Natural killer cell (primary cell): ENCODE data around the gene BSG. TPM values are rescaled to one million over a fixed set of nuclear protein-coding genes. Genes with fewer than 3 reads are reported as not detected.

Source experiments
- ATAC-seq, 3 donors: fragments of 150-1000 bp in 2 of 3; fragments of 200-7000 bp in 1 of 3; cut with Tn5 transposase; 1 replicate in 1 of 3; 2 replicates in 2 of 3; pipeline ENCODE4 v1.10.0; 2021; ENCODE audit warnings: mild to moderate bottlenecking in 2 of 3, moderate library complexity in 2 of 3
- DNase-seq, 2 donors: peaks; one replicate each; pipeline versions ENCODE4 v3.0.0 to v3.0.0-alpha.2; 2013 to 2021; ENCODE audit warnings: mixed read lengths in 1 of 2
- H3K27ac ChIP-seq: one replicate; pipeline ENCODE4 v1.5.1; 2013; ENCODE audit warnings: mild to moderate bottlenecking, low read length
- H3K27me3 ChIP-seq: one replicate; pipeline ENCODE4 v1.6.1; 2013; ENCODE audit warnings: low read length; ENCODE audit not compliant: control insufficient read depth, insufficient read depth
- H3K36me3 ChIP-seq: one replicate; pipeline ENCODE4 v1.6.1; 2013; ENCODE audit warnings: low read length; ENCODE audit not compliant: control insufficient read depth, insufficient read depth
- H3K4me1 ChIP-seq: one replicate; pipeline ENCODE4 v1.6.1; 2013; ENCODE audit warnings: low read length; ENCODE audit not compliant: control insufficient read depth, insufficient read depth
- H3K4me3 ChIP-seq: one replicate; pipeline ENCODE4 v1.5.1; 2013; ENCODE audit warnings: low read length
- H3K9me3 ChIP-seq: one replicate; pipeline ENCODE4 v1.6.1; 2013; ENCODE audit warnings: low read length; ENCODE audit not compliant: control insufficient read depth, insufficient read depth
- H3K27ac Mint-ChIP-seq, 2 donors: one replicate each; pipeline ENCODE4 v1.8.0; 2022; ENCODE audit warnings: mild to moderate bottlenecking in 2 of 2, mixed read lengths in 2 of 2, moderate library complexity in 1 of 2
- H3K27me3 Mint-ChIP-seq, 2 donors: one replicate each; pipeline ENCODE4 v1.8.0; 2022; ENCODE audit warnings: low read depth in 2 of 2, mixed read lengths in 2 of 2
- H3K36me3 Mint-ChIP-seq: one replicate; pipeline ENCODE4 v1.8.0; 2022; ENCODE audit warnings: mixed read lengths
- H3K4me1 Mint-ChIP-seq, 2 donors: one replicate each; pipeline ENCODE4 v1.8.0; 2022; ENCODE audit warnings: mixed read lengths in 2 of 2
- H3K4me3 Mint-ChIP-seq: one replicate; pipeline ENCODE4 v1.8.0; 2022; ENCODE audit warnings: mild to moderate bottlenecking, moderate library complexity, mixed read lengths
- H3K9me3 Mint-ChIP-seq, 2 donors: one replicate each; pipeline ENCODE4 v1.8.0; 2022; ENCODE audit warnings: mixed read lengths in 2 of 2
- WGBS: methylation state at CpG from one replicate; pipeline ENCODE4 v1.1.7; 2013; ENCODE audit warnings: missing lambda C conversion rate; ENCODE audit not compliant: insufficient coverage; 5-methylcytosine and 5-hydroxymethylcytosine counted together
- intact Hi-C: fragments of 100-400 bp; cut with micrococcal nuclease; formaldehyde crosslinking; loops from one replicate; pipeline ENCODE4 v1.14.2; 2022
- total RNA-seq, 4 donors: library from RNA; stranded (reverse); fragments of 120-200 nt in 1 of 4; gene quantifications; one replicate each; pipeline versions ENCODE4 v1.2.3 to v1.2.4, GENCODE V29; 2013 to 2022
- TF ChIP-seq, protein P1 (sequence below): fragments of 200-600 bp; IDR thresholded peaks from one replicate; pipeline ENCODE4 v1.8.0; 2022; ENCODE audit warnings: antibody characterized with exemption

Gene BSG
- total RNA-seq, 3 donors from 2014 or later (not counting 1 experiment from before 2014, with no cell fraction given): 229 to 248 (median 236) TPM

DNA sequence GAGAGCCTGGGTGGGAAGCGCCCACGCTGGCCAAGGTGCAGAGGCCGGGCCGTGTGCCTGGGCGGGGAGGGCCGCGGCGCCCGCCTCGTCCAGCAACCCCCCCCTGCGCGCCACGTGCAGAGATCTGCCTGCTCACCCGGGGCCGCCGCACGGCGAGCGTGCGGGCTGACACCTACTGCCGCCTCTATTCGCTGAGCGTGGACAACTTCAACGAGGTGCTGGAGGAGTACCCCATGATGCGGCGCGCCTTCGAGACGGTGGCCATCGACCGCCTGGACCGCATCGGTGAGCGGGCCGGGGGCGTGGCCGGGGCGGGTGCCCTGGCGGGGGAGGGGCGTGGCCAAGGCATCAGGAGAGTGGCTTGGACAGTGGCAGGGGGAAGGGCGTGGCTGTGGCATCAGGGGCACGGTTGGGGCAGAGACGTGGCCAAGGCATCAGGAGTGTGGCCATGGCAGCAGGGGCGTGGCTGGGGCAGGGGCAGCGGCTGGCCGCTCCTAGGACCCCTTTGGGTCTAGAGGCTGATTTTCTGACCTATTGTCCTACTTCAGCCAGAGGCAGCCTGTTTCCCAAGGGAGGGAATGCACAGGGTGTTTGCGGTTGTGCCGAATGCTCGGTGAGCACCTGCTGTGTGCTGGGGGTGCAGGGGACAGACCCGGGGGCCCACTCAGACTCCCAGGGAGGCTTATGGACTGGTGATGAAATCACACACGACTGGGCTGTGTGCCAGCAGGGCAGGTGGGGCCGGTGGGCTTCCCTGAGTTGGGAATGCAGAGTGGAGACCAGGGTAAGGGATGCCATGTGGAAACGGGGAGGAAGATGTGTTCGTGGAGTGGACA lies 41.6 kb downstream of the BSG start:
- no peak overlapping the region for H3K4me3 Mint-ChIP-seq
- no peaks in the 10 kb centered on the region for H3K9me3 Mint-ChIP-seq
- peaks cover 4% of the 10 kb centered on the region for H3K27me3 ChIP-seq
- DNase-seq (no peak), ATAC-seq (no peak)
- H3K27me3 Mint-ChIP-seq: peaks cover 3 to 7% of the 10 kb centered on the region in 2 donors
- peaks cover 8% of the 10 kb centered on the region for H3K36me3 ChIP-seq
- no peaks in the 10 kb centered on the region for H3K9me3 ChIP-seq
- H3K27ac ChIP-seq: no peak overlapping the region
- H3K4me3 ChIP-seq: no peak overlapping the region
- TF ChIP-seq, protein P1, sequence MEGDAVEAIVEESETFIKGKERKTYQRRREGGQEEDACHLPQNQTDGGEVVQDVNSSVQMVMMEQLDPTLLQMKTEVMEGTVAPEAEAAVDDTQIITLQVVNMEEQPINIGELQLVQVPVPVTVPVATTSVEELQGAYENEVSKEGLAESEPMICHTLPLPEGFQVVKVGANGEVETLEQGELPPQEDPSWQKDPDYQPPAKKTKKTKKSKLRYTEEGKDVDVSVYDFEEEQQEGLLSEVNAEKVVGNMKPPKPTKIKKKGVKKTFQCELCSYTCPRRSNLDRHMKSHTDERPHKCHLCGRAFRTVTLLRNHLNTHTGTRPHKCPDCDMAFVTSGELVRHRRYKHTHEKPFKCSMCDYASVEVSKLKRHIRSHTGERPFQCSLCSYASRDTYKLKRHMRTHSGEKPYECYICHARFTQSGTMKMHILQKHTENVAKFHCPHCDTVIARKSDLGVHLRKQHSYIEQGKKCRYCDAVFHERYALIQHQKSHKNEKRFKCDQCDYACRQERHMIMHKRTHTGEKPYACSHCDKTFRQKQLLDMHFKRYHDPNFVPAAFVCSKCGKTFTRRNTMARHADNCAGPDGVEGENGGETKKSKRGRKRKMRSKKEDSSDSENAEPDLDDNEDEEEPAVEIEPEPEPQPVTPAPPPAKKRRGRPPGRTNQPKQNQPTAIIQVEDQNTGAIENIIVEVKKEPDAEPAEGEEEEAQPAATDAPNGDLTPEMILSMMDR: no peak
- H3K4me1 ChIP-seq: peaks cover 43% of the 10 kb centered on the region
- WGBS: 84% methylated on average over 54 of the region's 54 CpGs
- H3K36me3 Mint-ChIP-seq: no peaks in the 10 kb centered on the region
- no peak overlapping the region for H3K27ac Mint-ChIP-seq
- H3K4me1 Mint-ChIP-seq: peaks cover 12 to 21% of the 10 kb centered on the region in 2 donors
- intact Hi-C loops: no loop called here

DNA sequence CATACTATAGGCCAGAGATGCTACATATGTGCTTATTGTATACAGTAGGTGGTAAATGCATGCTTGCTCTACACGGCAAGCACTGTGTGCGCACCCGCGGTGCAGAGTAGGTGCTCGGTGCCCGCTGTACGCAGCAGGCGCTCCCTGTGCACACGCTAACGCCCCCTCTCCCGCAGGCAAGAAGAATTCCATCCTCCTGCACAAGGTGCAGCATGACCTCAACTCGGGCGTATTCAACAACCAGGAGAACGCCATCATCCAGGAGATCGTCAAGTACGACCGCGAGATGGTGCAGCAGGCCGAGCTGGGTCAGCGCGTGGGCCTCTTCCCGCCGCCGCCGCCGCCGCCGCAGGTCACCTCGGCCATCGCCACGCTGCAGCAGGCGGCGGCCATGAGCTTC lies 43.2 kb downstream of the BSG start:
- peak in 1 of 2 donors; percentile 29 for DNase-seq
- H3K27me3 Mint-ChIP-seq: peaks cover 3 to 7% of the 10 kb centered on the region in 2 donors
- TF ChIP-seq, protein P1: no peak
- H3K4me3 Mint-ChIP-seq: peak overlapping the region; percentile 61
- H3K9me3 ChIP-seq: no peaks in the 10 kb centered on the region
- peaks cover 26% of the 10 kb centered on the region for H3K4me1 ChIP-seq
- no peaks in the 10 kb centered on the region for H3K9me3 Mint-ChIP-seq
- no peak overlapping the region for H3K4me3 ChIP-seq
- peaks cover 18% of the 10 kb centered on the region for H3K36me3 ChIP-seq
- WGBS: 28% methylated on average over 33 of the region's 33 CpGs
- intact Hi-C loops: no loop called here
- no peak overlapping the region for H3K27ac ChIP-seq
- ATAC-seq: peak in 1 of 3 donors; percentile 28
- H3K27me3 ChIP-seq: peaks cover 4% of the 10 kb centered on the region
- no peak overlapping the region for H3K27ac Mint-ChIP-seq
- no peaks in the 10 kb centered on the region for H3K36me3 Mint-ChIP-seq
- H3K4me1 Mint-ChIP-seq: peaks cover 11 to 16% of the 10 kb centered on the region in 2 donors

DNA sequence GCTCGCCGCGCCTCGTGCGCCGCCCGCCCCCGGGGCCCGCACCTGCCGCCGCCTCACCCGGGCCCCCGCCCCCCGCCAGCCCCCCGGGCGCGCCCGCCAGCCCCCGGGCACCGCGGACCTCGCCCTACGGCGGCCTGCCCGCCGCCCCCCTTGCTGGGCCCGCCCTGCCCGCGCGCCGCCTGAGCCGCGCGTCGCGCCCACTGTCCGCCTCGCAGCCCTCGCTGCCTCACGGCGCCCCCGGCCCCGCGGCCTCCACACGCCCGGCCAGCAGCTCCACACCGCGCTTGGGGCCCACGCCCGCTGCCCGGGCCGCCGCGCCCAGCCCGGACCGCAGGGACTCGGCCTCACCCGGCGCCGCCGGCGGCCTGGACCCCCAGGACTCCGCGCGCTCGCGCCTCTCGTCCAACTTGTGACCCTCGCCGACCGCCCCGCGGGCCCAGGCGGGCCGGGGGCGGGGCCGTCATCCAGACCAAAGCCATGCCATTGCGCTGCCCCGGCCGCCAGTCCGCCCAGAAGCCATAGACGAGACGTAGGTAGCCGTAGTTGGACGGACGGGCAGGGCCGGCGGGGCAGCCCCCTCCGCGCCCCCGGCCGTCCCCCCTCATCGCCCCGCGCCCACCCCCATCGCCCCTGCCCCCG lies 43.8 kb downstream of the BSG start:
- 36% methylated on average over 80 of the region's 97 CpGs for WGBS
- Mint-ChIP-seq H3K4me1 (peaks cover 6 to 11% of the 10 kb centered on the region in 2 donors), H3K27ac (no peak overlapping the region), H3K36me3 (no peaks in the 10 kb centered on the region), H3K9me3 (no peaks in the 10 kb centered on the region), H3K27me3 (peaks cover 3 to 7% of the 10 kb centered on the region in 2 donors), H3K4me3 (no peak overlapping the region)
- peaks cover 20% of the 10 kb centered on the region for H3K4me1 ChIP-seq
- intact Hi-C loops: no loop called here
- no peak overlapping the region for H3K4me3 ChIP-seq
- ATAC-seq (no peak), DNase-seq (no peak)
- peaks cover 4% of the 10 kb centered on the region for H3K27me3 ChIP-seq
- TF ChIP-seq, protein P1: no peak
- H3K9me3 ChIP-seq: no peaks in the 10 kb centered on the region
- H3K36me3 ChIP-seq: peaks cover 18% of the 10 kb centered on the region
- H3K27ac ChIP-seq: no peak overlapping the region
